Astrocyte of the spinal cord (primary cell): Measurements from ENCODE around the gene FAM209A.
"Not testable (repeated sequence)": the region's sequence is repeated elsewhere in the genome, so short reads cannot be mapped to it uniquely, and the experiment has no call there.

ENCODE experiments used
- DNase-seq: peaks from one replicate; pipeline ENCODE4 v3.0.0; 2011; ENCODE audit warnings: low read depth, low spot score
- H3K4me3 ChIP-seq: 2 replicates; pipeline ENCODE4 v1.5.1; 2011; ENCODE audit warnings: low read depth, mild to moderate bottlenecking, low read length, moderate library complexity
- CTCF ChIP-seq: IDR thresholded peaks from 2 replicates; pipeline ENCODE4 v1.5.1; 2012; ENCODE audit warnings: low read depth, mild to moderate bottlenecking, low read length, inconsistent platforms
- in situ Hi-C: cut with HindIII; loops from 2 replicates; pipeline ENCODE4 v1.10.0; 2017; ENCODE audit warnings: low sequenced_read_pairs

Gene FAM209A

GRCh38 chr20:56518126-56518525 lies 6.4 kb upstream of the FAM209A start:
- H3K4me3 ChIP-seq, result no peak overlapping the region
- in situ Hi-C loops, result no loop called here
- TF ChIP-seq CTCF, result no peak

GRCh38 chr20:56518721-56519398 lies 5.7 kb upstream of the FAM209A start:
- in situ Hi-C loops, result no loop called here
- H3K4me3 ChIP-seq, result no peak overlapping the region
- no peak for DNase-seq
- no peak for TF ChIP-seq CTCF

More at GRCh38 chr20:56518126-56518525, 6.4 kb upstream of the FAM209A start:
- DNase-seq, result no peak

- no peak for DNase-seq
- no peak overlapping the region for H3K4me3 ChIP-seq
- in situ Hi-C loops, result no loop called here
- TF ChIP-seq CTCF, result no peak
Measured at GRCh38 chr20:56519551-56519950, 5.0 kb upstream of the FAM209A start.

GRCh38 chr20:56520180-56520579 lies 4.4 kb upstream of the FAM209A start:
- DNase-seq, result no peak
- no peak for TF ChIP-seq CTCF
- no peak overlapping the region for H3K4me3 ChIP-seq
- in situ Hi-C loops, result no loop called here

- in situ Hi-C loops, DNase-seq, H3K4me3 ChIP-seq: not testable (repeated sequence)
Measured at GRCh38 chr20:56520746-56521354, 3.7 kb upstream of the FAM209A start.

- no peak for DNase-seq
- no peak for TF ChIP-seq CTCF
- in situ Hi-C loops, result no loop called here
- no peak overlapping the region for H3K4me3 ChIP-seq
Measured at GRCh38 chr20:56522311-56522710, 2.2 kb upstream of the FAM209A start.

GRCh38 chr20:56527521-56527920 lies 3.0 kb downstream of the FAM209A start:
- TF ChIP-seq CTCF, result no peak
- no peak for DNase-seq
- in situ Hi-C loops, result no loop called here
- H3K4me3 ChIP-seq, result no peak overlapping the region

GRCh38 chr20:56532946-56533345 lies 8.4 kb downstream of the FAM209A start, which contains the start of gene FAM209B:
Gene FAM209B (plus strand): TSS chr20:56533246. CDS start chr20:56533342, 96 bp downstream.
- in situ Hi-C loops, H3K4me3 ChIP-seq, DNase-seq: not testable (repeated sequence)
